ENCODE results near the gene TIMP3. TPM values are rescaled to one million over a fixed set of nuclear protein-coding genes. Genes with fewer than 3 reads are reported as not detected.

TIMP3 gene
- total RNA-seq, 4 donors from 2014 or later: 560 to 818 (median 738) TPM

DNA sequence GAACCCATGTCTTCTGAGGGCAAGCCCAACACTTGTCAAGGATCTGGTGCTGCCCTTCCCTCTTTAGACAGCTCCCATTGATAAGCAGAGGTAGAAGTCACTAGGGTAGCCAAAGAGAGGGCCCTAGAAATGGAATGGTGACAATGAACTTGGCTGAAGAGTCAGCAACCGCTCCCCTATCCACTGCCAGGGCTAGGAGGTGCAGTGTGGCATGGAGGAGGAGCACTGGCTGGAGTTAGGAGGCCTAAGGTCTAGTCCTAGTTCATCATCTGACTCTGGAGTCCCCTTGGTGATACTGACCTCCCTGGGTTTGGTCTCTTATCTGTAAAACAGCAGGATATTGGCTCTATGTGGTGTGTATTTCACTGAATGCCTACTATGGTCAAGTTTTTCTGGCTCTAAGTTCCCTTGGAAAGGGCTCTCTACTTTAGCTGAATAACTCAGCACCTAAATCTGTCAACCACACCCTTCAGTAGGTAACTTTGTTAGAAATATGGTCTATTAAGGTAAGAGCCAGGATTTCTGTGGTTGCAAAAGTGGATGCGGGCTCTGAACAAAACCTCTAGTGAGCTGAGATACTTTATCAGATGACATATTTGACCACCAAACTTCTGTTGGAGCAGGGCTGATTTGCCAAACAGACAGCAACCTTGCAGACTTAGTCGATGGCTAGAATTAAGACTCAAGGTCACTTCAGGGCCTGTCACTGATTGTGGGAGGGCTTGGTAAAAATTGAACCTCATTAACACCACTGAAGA, 10.5 kb downstream of the TIMP3 start:
- WGBS, 2 donors (ENCODE audit: low coverage in 1 of 2): 60 to 77% methylated on average over 1 to 2 of the region's 3 CpGs
- H3K27ac ChIP-seq: peak overlapping the region in 3 of 4 donors; percentile 43 to 55 (median 43)
- H3K27me3 ChIP-seq: no peaks in the 10 kb centered on the region
- H3K36me3 ChIP-seq: peaks cover 0 to 17% of the 10 kb centered on the region in 2 donors
- H3K4me3 ChIP-seq: no peak overlapping the region
- peaks cover 18 to 97% (median 54%) of the 10 kb centered on the region in 3 donors for H3K4me1 ChIP-seq
- no peaks in the 10 kb centered on the region for H3K9me3 ChIP-seq
- ATAC-seq: no peak
- TF ChIP-seq POLR2A (IDR thresholded peaks at IDR 0.05) (no peak), EP300 (IDR thresholded peaks at IDR 0.05) (no peak), POLR2AphosphoS5 (IDR thresholded peaks at IDR 0.05) (no peak)
- TF ChIP-seq, protein P1, sequence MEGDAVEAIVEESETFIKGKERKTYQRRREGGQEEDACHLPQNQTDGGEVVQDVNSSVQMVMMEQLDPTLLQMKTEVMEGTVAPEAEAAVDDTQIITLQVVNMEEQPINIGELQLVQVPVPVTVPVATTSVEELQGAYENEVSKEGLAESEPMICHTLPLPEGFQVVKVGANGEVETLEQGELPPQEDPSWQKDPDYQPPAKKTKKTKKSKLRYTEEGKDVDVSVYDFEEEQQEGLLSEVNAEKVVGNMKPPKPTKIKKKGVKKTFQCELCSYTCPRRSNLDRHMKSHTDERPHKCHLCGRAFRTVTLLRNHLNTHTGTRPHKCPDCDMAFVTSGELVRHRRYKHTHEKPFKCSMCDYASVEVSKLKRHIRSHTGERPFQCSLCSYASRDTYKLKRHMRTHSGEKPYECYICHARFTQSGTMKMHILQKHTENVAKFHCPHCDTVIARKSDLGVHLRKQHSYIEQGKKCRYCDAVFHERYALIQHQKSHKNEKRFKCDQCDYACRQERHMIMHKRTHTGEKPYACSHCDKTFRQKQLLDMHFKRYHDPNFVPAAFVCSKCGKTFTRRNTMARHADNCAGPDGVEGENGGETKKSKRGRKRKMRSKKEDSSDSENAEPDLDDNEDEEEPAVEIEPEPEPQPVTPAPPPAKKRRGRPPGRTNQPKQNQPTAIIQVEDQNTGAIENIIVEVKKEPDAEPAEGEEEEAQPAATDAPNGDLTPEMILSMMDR (IDR thresholded peaks at IDR 0.05): no peak

DNA sequence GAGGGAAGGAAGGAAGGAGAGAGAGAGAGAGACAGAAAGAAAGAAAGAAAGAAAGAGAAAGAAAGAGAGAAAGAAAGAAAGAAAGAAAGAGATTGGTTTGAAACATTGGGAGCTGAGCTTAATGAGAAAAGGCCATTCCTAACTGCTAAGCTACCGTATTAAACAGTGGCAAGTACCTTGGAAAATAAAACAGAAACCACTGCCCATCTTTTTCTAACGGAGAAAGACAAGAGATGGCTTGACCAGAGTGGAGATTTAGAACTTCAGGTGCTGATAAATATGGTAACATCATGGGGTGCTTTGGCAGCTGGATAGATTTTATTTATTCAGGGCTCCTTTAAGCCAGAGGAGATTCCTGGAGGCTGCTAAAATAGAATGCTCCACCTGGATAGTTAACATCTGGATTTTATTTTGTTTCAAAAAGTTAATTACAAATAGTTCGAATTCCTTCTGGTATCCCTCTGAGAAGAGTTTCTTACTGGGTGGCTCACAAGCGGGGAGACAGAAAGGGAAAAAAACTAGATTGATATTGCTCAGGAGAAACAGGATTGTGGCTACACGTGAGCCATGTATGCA, 12.9 kb downstream of the TIMP3 start:
- H3K4me3 ChIP-seq: no peak overlapping the region
- no peaks in the 10 kb centered on the region for H3K27me3 ChIP-seq
- ATAC-seq: no peak
- H3K4me1 ChIP-seq: peaks cover 7 to 100% (median 53%) of the 10 kb centered on the region in 3 donors
- H3K9me3 ChIP-seq: no peaks in the 10 kb centered on the region
- peak overlapping the region in 2 of 4 donors; percentile 45 to 70 for H3K27ac ChIP-seq
- H3K36me3 ChIP-seq: peaks cover 0 to 8% of the 10 kb centered on the region in 2 donors
- TF ChIP-seq, protein P1 (IDR thresholded peaks at IDR 0.05): no peak
- no peak for TF ChIP-seq POLR2A (IDR thresholded peaks at IDR 0.05)
- TF ChIP-seq EP300 (IDR thresholded peaks at IDR 0.05): no peak
- no peak for TF ChIP-seq POLR2AphosphoS5 (IDR thresholded peaks at IDR 0.05)
- 36 to 46% methylated on average over 3 to 5 of the region's 5 CpGs for WGBS, 2 donors (ENCODE audit: low coverage in 1 of 2)

DNA sequence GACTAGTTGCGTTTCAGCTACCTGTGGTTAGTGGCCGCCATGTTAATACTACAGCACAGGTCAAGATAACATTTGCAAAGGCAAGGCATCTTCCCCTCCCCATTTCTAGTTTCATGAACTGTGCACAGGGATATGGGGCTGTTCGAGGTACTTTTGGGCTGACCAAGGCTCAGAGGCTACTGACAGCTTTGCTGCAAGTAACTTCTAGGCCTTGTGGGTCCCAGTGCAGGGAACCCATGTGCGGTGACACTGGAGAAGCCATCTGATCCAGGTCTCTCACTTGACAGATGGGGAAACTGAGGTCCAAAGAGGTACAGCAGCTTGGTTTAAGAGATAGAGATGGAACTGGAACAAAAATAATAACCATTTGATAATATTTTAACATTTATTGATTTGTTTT, 13.6 kb downstream of the TIMP3 start:
- no peak for ATAC-seq
- TF ChIP-seq POLR2A (IDR thresholded peaks at IDR 0.05) (no peak), EP300 (IDR thresholded peaks at IDR 0.05) (no peak), POLR2AphosphoS5 (IDR thresholded peaks at IDR 0.05) (no peak)
- TF ChIP-seq, protein P1 (IDR thresholded peaks at IDR 0.05): no peak
- H3K4me1 ChIP-seq: peaks cover 6 to 100% (median 58%) of the 10 kb centered on the region in 3 donors
- H3K4me3 ChIP-seq: no peak overlapping the region
- 80 to 90% methylated on average over 3 of the region's 4 CpGs for WGBS, 2 donors (ENCODE audit: low coverage in 1 of 2)
- peak overlapping the region in 2 of 4 donors; percentile 18 to 70 for H3K27ac ChIP-seq
- no peaks in the 10 kb centered on the region for H3K27me3 ChIP-seq
- no peaks in the 10 kb centered on the region for H3K9me3 ChIP-seq
- H3K36me3 ChIP-seq: peaks cover 0 to 3% of the 10 kb centered on the region in 2 donors

DNA sequence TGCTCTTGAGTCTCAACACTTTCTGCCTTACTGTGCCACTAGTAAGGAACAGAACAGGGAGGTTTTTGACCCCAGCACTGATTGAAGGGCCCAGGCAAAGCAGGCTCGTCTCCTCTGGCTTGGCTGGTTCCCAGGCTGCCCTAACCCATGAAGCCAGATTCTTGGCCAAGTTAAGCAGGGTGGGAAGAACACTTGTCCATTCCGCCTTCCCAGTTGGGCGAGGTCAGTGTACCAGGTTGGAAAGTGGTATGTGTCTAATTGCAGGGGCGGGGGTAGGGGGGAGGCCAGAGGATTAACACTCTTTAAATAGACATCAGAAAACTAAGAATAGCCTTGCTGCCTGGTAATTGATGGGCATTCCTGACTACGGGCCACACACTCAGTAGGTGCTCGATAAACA, 14.4 kb downstream of the TIMP3 start:
- Histone ChIP-seq H3K9me3 (no peaks in the 10 kb centered on the region), H3K4me3 (no peak overlapping the region), H3K36me3 (peaks cover 0 to 3% of the 10 kb centered on the region in 2 donors), H3K27ac (peak overlapping the region; percentile 25 to 70 (median 64)), H3K27me3 (no peaks in the 10 kb centered on the region), H3K4me1 (peaks cover 2 to 100% (median 62%) of the 10 kb centered on the region in 3 donors)
- TF ChIP-seq EP300 (IDR thresholded peaks at IDR 0.05) (no peak), POLR2AphosphoS5 (IDR thresholded peaks at IDR 0.05) (peak; percentile 80)
- no peak for ATAC-seq
- WGBS, 2 donors (ENCODE audit: low coverage in 1 of 2): 21% methylated on average over 4 to 6 of the region's 6 CpGs

DNA sequence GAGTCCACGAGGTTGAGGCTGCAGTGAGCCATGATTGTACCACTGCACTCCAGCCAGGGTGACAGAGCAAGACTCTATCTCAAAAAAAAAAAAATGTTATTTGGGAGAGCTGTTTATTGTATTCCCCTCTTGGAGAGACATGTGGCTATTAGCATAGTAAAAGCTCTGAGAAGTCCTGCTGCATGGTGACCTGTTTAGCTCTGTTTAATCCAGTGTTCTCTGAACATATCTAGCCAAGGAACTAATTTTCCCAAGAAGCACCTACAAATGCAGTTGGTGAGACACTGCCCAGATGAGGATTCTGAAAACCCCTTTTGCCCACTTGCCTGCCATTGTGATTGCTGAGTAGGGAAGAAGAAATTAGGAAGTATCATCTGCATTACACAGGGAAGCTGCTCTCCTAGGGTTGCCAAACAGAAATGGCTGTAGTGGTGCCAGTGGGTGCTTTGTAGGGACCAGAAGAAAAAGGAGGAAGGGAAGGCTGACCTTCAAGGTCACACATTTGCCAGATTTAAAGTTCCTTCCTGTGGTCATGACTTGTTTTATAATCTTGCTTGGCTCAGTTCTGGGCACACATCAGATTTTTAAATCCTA, 15.7 kb downstream of the TIMP3 start:
- peak overlapping the region in 3 of 4 donors; percentile 40 to 70 (median 68) for H3K27ac ChIP-seq
- H3K9me3 ChIP-seq: no peaks in the 10 kb centered on the region
- WGBS, 2 donors (ENCODE audit: low coverage in 1 of 2): 60% methylated on average over 1 of the region's 1 CpG; no CpG with 5 or more reads in 1 of the 2 donors
- no peak for ATAC-seq
- no peaks in the 10 kb centered on the region for H3K27me3 ChIP-seq
- H3K4me3 ChIP-seq: no peak overlapping the region
- TF ChIP-seq POLR2A (IDR thresholded peaks at IDR 0.05): no peak
- TF ChIP-seq, protein P1 (IDR thresholded peaks at IDR 0.05): no peak
- TF ChIP-seq POLR2AphosphoS5 (IDR thresholded peaks at IDR 0.05): no peak
- no peak for TF ChIP-seq EP300 (IDR thresholded peaks at IDR 0.05)
- peaks cover 2 to 100% (median 51%) of the 10 kb centered on the region in 3 donors for H3K4me1 ChIP-seq
- H3K36me3 ChIP-seq: peaks cover 0 to 3% of the 10 kb centered on the region in 2 donors

All from gastroesophageal sphincter (tissue), 4 donors.